ENCODE results near the gene DTYMK. TPM values are rescaled to one million over a fixed set of nuclear protein-coding genes. Genes with fewer than 3 reads are reported as not detected.
A peak's percentile ranks its signal among the peaks of the same experiment; 100 is the strongest.
"Not testable (repeated sequence)": the region's sequence is repeated elsewhere in the genome, so short reads cannot be mapped to it uniquely, and the experiment has no call there.

DTYMK gene
- total RNA-seq, 1 donor from 2014 or later = 51.4 TPM

DNA sequence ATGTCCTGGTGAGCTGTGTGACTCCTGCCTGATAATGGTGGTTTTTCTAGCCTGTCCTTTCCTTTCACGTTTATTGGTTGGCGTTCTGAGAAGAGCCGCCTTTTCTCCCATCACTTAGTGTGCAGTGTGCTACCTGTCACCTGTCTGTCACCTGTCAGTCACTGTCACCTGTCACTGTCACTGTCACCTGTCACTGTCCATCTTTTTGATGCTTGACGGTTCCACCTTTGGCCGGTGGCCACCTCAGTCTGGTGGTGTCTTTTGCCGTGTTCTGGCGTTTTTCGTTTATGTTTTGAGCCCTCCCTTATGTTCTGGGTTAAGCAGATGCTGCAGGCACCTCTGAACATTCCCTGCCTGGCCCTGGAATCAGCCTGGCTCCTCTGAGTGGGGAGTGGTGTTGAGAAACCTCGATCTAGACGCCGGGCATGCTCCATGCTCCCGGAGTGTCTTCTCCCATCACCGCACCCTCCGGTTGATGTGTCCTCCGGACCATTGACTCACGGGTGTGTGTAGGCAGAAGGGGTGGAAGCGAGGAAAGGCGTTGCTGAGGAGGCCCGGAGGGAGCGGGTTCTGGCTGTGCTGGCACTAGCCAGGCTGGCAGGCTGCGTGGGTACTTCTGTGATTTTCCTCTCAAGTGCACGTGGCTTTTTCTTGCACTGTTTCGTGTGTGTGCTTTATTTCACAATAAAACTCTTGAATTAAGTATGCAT, 20.7 kb downstream of the DTYMK start:
- Mint-ChIP-seq H3K4me1 (ENCODE audit: low read depth) (peaks cover 15% of the 10 kb centered on the region), H3K9me3 (ENCODE audit: low read depth) (no peaks in the 10 kb centered on the region), H3K27ac (no peak overlapping the region), H3K36me3 (ENCODE audit: insufficient read depth) (peaks cover 13% of the 10 kb centered on the region), H3K27me3 (no peaks in the 10 kb centered on the region), H3K4me3 (ENCODE audit: low read depth) (no peak overlapping the region)
- TF ChIP-seq, protein P1, sequence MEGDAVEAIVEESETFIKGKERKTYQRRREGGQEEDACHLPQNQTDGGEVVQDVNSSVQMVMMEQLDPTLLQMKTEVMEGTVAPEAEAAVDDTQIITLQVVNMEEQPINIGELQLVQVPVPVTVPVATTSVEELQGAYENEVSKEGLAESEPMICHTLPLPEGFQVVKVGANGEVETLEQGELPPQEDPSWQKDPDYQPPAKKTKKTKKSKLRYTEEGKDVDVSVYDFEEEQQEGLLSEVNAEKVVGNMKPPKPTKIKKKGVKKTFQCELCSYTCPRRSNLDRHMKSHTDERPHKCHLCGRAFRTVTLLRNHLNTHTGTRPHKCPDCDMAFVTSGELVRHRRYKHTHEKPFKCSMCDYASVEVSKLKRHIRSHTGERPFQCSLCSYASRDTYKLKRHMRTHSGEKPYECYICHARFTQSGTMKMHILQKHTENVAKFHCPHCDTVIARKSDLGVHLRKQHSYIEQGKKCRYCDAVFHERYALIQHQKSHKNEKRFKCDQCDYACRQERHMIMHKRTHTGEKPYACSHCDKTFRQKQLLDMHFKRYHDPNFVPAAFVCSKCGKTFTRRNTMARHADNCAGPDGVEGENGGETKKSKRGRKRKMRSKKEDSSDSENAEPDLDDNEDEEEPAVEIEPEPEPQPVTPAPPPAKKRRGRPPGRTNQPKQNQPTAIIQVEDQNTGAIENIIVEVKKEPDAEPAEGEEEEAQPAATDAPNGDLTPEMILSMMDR (IDR thresholded peaks at IDR 0.05; ENCODE audit: unreplicated experiment) = no peak
- DNase-seq (ENCODE audit: low spot score, unreplicated experiment) = no peak

DNA sequence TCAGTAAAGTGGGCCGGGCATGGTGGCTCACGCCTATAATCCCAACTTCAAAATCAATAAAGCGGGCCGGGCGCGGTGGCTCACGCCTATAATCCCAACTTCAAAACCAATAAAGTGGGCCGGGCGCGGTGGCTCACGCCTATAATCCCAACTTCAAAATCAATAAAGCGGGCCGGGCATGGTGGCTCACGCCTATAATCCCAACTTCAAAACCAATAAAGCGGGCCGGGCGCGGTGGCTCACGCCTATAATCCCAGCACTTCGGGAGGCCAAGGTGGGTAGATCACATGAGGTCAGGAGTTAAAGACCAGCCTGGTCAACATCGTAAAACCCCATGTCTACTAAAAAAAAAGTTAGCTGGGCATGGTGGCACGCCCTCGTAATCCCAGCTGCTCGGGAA, 23.9 kb downstream of the DTYMK start:
- not testable (repeated sequence) for H3K4me3 Mint-ChIP-seq (ENCODE audit: low read depth); H3K27me3 Mint-ChIP-seq; H3K9me3 Mint-ChIP-seq (ENCODE audit: low read depth); H3K27ac Mint-ChIP-seq; DNase-seq (ENCODE audit: low spot score, unreplicated experiment)
- Mint-ChIP-seq H3K36me3 (ENCODE audit: insufficient read depth) (peaks cover 19% of the 10 kb centered on the region), H3K4me1 (ENCODE audit: low read depth) (peaks cover 15% of the 10 kb centered on the region)

DNA sequence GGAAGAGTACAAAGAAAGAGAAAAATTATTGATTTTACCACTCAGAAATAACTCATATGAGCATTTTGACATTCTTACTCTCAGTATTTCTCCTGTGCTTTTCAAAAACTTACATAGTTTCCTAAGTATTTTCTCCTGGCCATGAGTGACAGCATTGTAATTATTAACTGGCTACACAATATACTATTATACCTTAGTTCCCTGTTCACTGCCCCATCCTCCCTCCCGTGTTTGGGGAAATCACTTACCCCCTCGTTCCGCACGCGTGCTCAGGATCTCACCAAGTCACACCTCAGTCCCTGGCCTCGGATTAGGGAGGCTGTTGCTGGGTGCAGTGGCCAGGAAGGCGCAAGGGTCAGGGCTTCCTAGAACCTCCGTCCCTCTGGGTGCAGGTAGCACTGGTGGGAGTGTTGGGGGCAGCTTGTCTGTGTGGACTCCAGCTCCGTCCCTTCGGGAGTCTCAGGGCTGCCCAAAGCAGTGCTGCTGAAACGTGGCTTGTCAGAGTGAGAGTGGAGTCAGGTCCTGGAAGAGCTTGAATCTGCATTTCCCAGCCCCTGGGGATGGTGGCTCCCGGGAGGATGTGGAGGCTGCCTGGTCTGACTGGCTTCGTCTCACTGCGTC, 25.9 kb downstream of the DTYMK start:
- no peak for DNase-seq (ENCODE audit: low spot score, unreplicated experiment)
- no peaks in the 10 kb centered on the region for H3K9me3 Mint-ChIP-seq (ENCODE audit: low read depth)
- H3K4me3 Mint-ChIP-seq (ENCODE audit: low read depth) = no peak overlapping the region
- peaks cover 23% of the 10 kb centered on the region for H3K36me3 Mint-ChIP-seq (ENCODE audit: insufficient read depth)
- TF ChIP-seq, protein P1 (IDR thresholded peaks at IDR 0.05; ENCODE audit: unreplicated experiment) = no peak
- no peaks in the 10 kb centered on the region for H3K27me3 Mint-ChIP-seq
- peaks cover 6% of the 10 kb centered on the region for H3K4me1 Mint-ChIP-seq (ENCODE audit: low read depth)
- no peak overlapping the region for H3K27ac Mint-ChIP-seq

DNA sequence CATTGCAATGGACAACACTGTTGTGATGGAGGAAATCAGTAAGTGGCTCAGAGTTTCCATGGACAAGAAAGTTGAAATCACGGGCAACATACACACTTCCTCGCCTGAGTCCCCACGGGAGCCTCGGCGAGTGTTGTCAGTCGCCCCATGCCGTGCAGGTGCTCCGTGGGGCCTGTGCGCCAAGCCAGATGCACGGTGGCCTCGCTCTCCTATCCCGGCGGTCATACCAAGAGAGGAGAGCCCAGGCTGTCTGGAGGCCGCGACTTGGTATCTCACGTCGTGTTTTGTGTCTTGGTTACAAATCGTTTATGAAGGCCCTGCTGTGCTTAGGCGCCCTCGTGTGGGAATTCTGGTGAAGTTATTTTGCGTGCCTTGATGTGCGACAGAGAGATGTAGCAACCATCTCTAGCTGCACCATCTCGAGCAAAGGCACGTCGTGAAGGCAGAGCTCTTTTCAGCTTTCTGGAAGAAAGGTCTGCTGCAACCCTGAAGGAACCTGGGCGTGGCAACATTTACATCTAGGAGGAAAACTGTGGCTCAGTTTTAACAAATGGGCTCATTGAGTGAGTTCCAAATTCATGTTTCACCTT, 27.4 kb downstream of the DTYMK start:
- Mint-ChIP-seq H3K27me3 (no peaks in the 10 kb centered on the region), H3K4me3 (ENCODE audit: low read depth) (no peak overlapping the region), H3K36me3 (ENCODE audit: insufficient read depth) (peaks cover 23% of the 10 kb centered on the region), H3K9me3 (ENCODE audit: low read depth) (no peaks in the 10 kb centered on the region), H3K4me1 (ENCODE audit: low read depth) (peaks cover 3% of the 10 kb centered on the region), H3K27ac (no peak overlapping the region)
- TF ChIP-seq, protein P1 (IDR thresholded peaks at IDR 0.05; ENCODE audit: unreplicated experiment) = peak; percentile 62
- peak; percentile 30 for DNase-seq (ENCODE audit: low spot score, unreplicated experiment)

DNA sequence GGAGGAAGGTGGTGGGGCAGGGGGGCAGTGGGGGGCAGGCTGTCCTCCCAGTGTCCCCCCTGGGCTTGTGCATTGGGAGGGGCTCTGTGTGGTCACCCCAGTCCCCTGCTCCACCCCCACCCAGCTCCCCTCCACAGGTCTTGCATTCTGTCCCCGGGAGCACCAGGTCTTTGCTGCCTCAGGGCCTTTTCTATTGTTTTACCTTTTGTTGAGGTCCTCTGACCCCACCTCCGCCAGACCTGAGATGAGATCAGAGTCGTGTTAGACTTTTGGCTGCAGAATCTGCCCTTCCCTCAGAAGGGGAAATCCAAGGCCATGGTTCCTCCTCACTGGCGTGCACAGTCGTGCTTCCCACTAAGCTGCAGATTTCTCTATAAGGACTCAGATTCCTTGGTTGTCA, 28.3 kb downstream of the DTYMK start:
- DNase-seq (ENCODE audit: low spot score, unreplicated experiment) = no peak
- TF ChIP-seq, protein P1 (IDR thresholded peaks at IDR 0.05; ENCODE audit: unreplicated experiment) = no peak
- Mint-ChIP-seq H3K9me3 (ENCODE audit: low read depth) (no peaks in the 10 kb centered on the region), H3K4me3 (ENCODE audit: low read depth) (no peak overlapping the region), H3K4me1 (ENCODE audit: low read depth) (peaks cover 3% of the 10 kb centered on the region), H3K27ac (no peak overlapping the region), H3K36me3 (ENCODE audit: insufficient read depth) (peaks cover 23% of the 10 kb centered on the region), H3K27me3 (no peaks in the 10 kb centered on the region)

Data from progenitor cell of endocrine pancreas (in vitro differentiated cells).